ENCODE measurements around the gene CACNG4.

The CACNG4 gene

DNA sequence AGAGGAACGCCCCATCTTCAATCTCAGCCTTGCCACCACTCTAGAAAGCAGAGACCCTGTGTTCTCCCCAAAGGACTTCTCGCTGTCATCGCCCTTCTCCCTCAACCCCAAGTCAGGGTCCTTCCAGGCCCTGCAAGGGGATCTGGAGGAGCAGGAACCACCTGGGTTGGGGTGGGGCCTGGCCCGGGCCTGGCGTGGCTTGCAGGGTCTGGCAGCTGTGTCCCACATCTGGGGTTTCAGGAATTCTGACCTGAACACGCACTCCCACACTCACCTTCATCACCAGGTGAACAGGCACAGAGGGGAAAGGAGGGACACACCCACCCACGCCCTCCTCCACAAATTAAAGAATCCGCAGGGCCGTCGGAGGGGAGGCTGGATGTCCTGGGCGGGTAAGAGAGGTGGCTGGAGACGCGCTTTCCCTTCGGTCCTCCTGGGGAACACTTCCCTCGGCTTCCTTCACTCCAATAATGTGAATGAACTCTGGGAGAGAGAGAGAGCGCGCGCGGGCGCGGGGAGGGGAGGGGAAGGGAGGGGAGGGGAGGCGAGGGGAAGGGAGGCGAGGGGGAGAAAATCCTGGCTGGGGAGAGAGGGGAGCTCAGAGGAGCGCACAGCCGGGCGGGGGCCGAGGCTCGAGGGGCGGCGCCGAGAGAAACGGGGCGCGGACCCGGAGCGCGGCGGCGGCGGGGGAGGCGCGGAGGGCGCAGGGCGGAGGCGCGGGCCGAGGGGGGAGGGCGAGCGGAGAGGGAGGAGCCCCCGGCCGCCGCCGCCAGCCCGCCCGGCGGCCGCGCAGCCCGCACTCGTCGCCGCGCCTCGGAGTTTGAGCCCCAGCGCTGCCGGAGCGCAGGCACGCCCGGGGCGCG, at the start of gene CACNG4:
Gene CACNG4, plus strand, starts transcription at position 799 of the 863 bp plus-strand sequence. CDS start 205 bp downstream, outside the sequence.
- DNase-seq (ENCODE audit: low read depth), result no peak

DNA sequence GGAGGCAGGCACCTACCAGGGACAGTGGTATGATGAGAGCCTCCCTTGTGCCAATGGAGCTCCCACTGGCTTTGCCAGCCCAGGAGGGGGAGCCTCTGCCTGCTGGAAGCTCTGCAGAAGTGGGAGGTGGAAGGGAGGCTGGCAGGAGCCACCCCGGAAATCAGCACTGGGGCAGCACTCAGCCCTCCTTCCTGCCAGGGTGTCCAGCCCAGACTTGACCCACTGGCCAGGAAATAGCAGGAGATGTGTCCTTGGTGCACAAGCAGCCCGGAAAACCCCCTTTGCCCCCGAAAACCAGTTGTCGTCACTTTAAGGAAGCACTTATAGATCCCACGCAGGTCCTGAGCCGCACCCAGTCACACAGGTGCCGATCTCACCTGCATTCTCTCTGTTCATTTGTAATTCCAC, 49.3 kb upstream of the CACNG4 start:
- DNase-seq (ENCODE audit: low read depth), result no peak

DNA sequence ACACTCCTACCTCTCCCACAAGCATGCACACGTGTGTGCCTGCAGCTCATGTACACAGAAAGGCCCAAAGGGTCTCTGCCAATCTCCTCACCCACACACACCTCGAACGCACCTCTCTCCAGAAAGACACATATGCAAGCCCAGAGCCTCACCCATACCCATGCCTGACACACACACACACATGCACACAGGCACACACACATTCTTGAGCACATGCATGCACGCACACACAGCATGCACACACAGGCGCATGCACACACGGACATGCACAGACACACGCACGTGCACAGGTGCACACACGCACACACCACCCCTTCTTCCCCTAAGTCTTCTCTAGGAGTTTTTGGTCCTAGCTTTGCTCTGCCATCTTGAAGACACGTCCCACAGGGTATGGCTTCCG, 48.7 kb upstream of the CACNG4 start:
- DNase-seq (ENCODE audit: low read depth), result no peak

DNA sequence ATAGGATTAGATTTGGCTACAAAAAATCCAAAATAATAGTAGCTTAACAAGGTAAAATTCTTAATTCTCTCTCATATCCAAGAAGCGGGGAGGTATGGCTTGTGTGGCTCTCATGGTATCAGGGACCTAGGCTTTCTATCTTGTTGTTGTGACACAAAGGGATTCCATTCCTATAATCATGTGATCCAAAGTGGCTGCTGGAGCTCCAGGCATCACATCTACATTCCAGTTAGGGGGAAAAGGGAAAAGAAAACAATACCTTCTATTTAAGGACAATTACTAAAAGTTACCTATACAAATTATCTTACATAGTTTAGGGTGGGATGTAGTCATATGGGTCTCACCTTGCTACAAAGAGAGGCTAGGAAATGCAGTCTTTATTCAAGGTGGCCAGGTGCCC, 47.6 kb upstream of the CACNG4 start:
- no peak for DNase-seq (ENCODE audit: low read depth)

DNA sequence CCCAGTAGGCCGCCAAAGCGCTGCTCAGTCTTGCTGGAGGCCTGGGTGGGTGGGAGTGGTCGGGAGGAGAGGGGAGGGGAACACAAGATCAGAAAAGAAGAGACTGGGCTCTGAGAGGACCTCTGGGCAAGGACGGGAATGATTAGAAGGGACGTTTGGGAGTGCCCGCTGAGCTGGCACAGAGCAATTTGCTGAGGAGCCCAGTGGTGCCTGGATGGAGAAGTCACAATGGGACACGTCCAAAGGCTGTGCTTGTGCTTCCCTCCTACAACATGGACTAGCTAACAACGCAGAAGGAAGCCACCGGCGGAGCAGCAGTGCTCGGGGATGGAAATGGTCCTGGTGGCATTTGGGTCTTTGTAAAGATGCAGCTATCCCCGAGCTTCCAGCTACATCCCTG, 45.6 kb upstream of the CACNG4 start:
- no peak for DNase-seq (ENCODE audit: low read depth)

DNA sequence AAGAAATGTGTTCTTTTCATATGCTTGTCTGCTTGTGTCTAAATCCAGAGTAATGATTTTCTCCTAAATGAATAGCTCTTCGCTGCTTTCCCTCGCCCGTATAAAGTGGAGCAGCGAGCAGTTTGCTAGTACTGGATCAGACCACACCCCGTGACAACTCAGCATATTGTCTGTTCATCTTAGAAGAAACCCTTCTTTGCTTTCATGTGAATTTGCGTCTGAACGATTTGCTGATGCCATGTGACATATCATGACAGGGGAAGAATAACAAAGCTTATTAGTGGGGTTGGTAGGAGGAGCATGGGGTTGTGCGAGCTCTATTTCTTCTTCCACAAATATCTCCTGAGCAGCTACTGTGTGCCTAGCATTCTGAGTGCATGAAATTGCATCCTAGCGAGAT, 44.1 kb upstream of the CACNG4 start:
- DNase-seq (ENCODE audit: low read depth), result no peak

DNA sequence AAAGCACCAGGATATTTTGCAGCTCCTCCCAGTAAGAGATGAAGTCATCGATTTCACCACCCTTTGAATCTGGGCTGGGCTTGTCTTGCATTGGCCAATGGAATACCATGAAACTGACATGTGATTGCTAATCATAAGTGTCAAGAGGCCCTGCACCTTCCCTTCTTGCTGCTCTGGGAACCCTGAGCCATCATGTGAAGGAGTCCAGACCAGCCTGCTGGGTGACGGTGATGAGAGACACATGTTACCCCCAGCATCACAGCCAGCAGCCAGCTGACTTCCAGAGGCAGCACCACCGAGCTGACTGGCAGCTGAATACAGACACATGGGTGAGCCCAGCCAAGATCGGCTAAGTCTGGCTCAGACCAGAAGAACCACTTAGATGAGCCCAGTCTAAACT, 43.6 kb upstream of the CACNG4 start:
- DNase-seq (ENCODE audit: low read depth), result no peak

DNA sequence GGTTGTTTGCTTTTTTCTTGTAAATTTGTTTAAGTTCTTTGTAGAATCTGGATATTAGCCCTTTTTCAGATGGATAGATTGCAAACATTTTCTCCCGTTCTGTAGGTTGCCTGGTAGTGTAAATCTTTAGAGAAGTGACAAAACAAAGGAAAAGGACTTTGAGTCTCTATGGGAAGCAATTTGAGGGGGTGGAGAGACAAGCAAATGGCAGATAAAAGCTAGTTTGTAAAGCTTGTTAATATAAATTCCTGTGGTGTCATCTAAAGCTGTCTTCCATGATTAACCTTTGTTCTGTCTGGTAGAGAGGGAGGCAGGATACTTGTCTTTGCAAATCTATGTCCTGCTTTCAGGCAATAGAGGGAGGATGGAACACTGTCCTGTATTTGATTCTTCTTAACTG, 40.6 kb upstream of the CACNG4 start:
- no peak for DNase-seq (ENCODE audit: low read depth)

DNA sequence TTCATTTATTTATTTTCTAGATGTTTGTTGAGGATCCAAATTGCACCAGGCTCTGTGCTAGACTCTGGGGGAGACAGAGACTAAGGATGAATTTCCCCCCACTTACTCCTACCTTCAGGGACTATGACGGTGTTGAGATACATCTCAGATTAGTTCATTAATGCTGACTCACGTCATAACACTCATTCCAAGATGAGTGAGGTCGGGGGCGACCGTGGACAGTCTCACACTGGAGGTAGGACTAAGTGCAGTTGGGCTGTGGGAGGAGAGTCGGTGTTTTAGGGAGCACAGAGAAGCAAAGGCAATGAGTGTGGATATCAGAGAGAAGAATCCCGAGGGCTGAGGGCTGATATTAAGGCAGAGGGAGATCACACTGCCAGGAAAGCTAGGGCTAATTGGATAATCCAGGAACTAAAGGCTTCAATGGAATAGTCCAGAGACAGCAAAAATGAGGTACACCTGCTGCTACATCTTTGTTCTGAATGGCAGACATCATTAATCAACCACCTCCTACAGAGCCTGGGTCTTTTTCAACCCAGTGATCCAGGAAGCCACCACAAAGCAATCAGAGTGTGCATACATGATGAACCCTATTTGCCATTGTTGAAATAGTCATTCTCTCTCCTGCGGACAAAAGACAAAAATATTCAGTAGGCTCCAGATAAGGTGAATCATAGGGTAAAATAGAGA, 38.6 kb upstream of the CACNG4 start:
- no peak for DNase-seq (ENCODE audit: low read depth)

DNA sequence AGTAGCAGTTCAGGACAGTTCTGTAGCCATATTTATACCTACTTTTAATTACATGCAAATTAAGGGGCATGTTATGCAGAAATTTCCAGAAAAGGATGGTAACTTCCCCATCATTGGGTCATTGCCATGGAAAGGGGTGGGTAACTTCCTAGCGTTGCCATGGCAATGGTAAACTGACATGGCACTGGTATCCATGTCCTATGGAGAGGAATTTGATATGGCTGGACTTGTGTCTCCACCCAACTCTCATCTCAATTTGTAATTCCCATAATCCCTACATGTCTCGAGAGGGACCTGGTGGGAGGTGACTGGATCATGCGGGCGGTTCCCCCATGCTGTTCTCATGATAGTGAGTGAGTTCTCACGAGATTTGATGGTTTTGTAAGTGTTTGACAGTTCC, 35.6 kb upstream of the CACNG4 start:
- no peak for DNase-seq (ENCODE audit: low read depth)

DNA sequence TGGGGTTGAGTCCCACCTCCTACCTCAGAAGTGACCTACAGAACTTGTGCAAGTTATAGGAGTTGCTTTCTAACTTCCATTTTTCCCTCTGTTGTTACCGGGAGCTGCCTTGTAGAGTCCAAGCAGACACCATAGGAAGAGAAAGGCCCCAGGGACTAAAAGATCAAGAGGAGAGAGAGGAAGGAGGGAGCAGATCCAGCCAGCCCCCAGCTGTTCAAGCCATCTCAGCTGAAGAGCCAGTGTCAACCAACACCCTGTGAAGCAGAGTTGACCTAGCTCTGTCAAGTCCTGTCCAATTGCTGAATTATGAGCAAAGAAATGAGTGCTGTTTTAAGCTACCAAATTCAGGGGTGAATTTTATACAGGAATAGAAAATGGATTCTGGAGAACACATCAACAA, 34.9 kb upstream of the CACNG4 start:
- no peak for DNase-seq (ENCODE audit: low read depth)

DNA sequence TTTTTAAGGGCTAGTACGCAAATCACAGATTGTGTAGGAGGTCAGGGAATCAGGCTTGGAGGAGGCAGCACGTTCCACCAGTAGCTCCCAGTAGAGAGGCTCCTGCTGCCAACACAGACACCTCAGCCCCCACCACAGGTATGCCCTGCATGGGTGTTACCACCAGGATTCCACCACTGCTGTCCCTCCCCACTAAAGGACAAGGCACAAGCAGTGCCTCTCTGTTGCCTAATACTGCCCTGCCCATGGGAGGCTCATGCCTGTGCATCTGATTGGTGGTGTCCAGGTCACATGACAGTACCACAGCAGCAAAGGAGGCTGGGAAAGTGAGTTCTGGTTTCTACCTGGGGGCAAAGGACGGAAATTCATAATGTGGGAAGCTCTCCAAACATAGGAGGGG, 33.6 kb upstream of the CACNG4 start:
- no peak for DNase-seq (ENCODE audit: low read depth)

DNA sequence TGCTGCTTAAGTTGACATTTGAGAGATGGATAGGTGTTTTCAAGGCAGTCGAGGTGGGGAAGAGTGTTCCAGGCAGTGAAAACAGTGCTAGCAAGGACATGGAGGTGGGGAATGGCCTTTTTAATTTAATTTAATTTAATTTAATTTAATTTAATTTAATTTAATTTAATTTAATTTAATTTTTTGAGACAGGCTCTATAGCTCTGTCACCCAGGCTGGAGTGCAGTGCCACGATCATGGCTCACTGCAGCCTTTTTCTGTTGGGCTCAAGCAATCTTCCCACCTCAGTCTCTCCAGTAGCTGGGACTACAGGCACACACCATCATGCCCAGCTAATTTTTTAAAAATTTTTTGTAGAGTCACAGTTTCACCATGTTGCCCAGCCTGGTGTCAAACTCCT, 32.2 kb upstream of the CACNG4 start:
- no peak for DNase-seq (ENCODE audit: low read depth)

DNA sequence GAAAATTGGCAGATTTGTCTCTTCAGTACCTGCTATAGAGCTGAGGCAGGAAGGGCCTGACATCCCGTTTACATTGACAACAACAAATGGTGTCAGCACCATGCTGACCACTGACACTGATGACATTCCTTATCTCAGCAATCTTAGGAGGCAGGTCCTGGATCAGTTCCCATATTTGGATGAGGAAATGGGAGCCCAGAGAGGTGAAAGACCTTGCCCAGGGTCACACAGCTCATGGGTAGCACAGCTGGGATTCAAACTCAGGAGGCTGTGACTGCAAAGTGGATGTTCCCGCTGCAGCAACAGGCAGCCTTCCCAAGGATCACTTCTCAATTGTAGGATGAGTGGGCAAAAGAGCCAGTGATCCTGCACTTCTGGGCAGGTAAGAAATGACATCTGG, 30.5 kb upstream of the CACNG4 start:
- no peak for DNase-seq (ENCODE audit: low read depth)

DNA sequence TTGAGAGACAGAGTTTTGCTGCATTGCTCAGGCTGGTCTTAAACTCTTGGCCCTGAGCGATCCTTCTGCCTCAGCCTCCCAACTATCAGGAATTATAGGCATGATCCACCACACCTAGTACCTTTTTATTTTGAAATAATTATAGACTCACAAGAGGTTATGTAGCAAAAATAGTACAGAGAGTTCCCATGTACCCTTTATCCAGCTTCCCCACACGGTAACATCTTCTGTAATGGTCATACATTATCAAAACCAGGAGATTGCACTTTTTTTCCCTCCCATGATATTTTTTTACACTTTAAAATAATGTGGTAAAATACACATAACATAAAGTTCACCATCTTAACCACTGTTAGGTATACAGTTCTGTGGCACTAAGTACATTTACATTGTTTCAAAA, 28.8 kb upstream of the CACNG4 start:
- DNase-seq (ENCODE audit: low read depth), result no peak

DNA sequence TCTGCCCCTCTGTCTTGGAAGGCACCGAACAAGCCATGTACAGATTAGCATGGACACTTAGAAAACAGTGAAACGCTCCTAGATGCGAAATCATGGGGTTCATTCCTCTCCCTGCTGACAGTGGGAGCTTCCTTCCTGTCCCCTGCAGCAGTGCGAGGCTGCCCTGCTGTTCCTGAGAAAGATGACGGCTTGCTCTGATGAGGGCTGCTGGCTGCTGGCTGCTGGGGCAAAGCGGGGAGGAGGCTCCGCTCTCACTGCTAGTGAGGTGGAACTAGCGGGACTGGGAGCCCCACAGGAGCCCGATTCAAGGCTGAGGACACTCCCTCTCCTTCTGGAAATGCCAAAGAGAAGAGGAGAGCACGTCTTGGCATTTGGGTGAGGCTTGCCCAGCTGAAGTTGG, 25.9 kb upstream of the CACNG4 start:
- DNase-seq (ENCODE audit: low read depth), result no peak

DNA sequence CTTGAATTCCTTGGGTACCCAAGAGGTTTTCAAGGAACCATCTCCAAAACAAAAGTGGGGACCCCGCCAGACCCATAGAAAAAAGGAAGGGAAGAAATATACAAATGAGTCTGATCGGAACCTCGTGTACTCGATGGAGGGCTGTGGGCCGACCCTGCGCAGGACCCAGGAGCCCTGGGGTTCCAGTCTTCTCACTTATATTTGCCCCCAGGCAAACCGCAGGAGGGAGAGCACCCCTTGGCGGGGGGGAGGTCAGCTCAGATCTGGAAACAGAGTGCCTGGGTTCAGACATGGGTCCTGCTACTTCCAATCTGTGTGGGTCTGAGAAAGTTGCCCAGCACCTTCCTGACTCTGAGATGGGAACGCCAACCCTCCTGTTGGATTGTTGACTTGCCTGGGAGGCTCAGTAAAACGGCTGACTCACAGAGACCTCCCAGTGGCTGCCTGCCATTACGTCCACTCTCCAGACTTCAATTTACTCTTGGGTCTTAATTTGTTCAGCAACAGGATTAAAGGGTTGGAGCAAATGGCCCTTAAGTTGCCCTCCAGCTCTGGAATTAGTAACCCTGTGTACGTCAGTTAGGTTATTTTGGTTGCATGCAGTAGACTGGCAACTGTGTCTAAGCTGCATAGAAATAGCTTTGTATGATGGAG, 24.9 kb upstream of the CACNG4 start:
- no peak for DNase-seq (ENCODE audit: low read depth)

DNA sequence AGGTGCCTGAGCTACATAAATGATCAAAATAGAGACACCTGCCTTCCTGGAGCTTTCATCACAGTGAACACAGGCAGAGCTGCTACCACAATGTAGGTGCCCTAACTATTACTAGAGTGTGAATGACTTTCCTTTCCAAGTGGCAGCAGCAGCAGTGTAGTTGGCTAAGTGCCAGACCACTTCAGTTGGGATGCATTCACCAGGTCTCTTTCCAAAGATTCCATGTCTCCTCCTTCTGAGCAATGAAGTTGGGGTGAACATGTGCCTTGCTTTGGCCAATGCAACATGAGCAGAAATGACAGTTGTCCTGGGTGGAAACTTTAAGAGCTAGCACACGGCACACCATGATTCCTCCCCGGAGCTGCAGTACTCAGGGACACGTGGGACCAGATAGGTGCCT, 23.3 kb upstream of the CACNG4 start:
- no peak for DNase-seq (ENCODE audit: low read depth)

DNA sequence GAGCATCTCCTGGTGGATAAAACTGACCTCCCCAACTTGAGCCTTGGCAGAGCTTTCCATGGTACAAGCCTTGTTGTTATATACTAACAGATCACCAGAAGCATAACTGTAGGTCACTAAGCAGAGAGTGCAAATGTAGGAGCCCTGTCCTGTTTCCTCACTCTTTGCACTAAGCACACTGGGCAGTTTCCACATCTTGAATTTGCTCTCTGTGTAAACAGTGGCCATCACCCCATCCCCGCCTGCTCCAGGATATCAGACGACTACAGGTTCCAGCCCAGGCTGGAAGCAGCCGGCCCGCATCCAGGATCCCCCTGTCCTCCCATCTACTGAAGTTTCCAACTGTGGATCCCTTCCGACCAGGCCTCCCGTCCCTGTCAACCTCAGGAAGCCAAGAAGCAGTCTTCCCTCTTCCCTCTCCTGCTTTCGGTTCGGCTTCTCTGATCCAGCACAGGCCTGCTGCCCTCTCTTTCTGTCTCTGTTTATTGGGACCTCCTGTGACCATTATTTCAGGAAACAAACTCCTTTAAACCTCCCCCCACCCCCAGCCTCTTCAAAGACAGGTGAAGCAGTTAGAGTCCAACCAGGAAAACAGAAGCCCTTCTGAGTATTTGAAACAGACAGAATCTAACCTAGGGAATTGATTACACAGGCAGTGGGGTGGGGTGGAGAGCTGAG, 22.6 kb upstream of the CACNG4 start:
- DNase-seq (ENCODE audit: low read depth), result no peak

DNA sequence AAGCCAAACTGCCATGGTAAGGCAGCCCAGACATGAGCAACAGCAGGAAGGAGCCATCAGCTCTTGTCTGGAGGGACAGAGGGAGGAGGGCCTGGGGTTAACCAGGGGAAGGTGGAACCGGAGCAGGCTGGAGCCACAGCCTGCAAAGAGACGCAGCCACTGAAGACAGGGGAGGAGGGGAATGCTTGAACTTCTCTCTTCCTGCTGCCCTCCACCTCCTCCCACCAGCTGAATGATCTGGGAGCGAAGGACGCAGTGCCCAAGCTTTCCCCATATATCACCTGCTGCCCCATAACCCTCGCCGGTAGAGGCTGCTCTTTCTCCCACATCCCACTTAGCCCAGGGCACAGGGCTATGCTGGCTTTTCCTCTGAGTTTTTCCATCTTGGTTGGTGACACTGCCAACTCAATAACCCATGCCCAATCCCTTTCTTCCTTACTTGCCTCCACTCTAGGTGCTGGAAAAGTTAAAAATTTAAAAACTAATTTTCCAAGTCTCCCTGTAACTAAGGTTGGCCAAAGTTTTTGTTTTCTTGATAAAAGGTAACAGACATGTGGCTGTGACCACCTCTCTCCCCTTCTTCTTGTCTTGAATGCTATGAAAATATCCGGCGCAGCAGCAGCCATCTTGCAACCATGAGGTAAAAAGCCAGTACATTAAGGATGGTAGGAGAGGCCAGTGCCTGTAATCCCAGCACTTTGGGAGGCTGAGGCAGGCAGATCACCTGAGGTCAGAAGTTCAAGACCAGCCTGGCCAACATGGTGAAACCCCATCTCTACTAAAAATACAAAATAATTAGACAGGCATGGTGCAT, 21.8 kb upstream of the CACNG4 start:
- DNase-seq (ENCODE audit: low read depth), result no peak

DNA sequence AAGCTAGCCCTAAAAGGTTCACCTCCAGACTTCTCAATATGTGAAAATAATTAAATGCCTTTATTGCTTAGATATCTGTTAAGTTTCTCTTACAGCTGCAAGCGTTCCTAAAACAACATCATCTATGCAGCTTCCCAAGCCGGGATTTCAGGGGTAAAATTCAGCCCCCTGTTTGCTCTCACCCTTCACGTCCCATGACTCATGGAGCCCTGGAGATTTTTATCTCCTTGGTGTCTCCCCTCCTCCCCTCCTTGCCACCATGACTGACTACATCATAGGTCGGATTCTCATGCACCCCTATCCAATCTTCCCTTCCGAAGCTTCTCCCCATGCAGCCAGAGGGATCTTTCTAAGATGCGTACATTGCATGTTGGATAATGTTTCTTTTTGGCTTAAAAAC, 21.0 kb upstream of the CACNG4 start:
- no peak for DNase-seq (ENCODE audit: low read depth)

Data from activated T-cell treated with anti-CD3 and anti-CD28 coated beads for 24 hours (primary cell).